OCI-LY1 (cell line): ENCODE measurements around the gene CADM3.

Source experiments
- H2AFZ ChIP-seq: fragments of 200-600 bp; sonication (generic), shearing (Covaris generic); 2 replicates; pipeline ENCODE4 v1.6.0; 2014; ENCODE audit warnings: antibody characterized with exemption, mild to moderate bottlenecking, low read length
- H3F3A ChIP-seq: fragments of 200-600 bp; sonication (generic), shearing (Covaris generic); 2 replicates; pipeline ENCODE4 v1.6.0; 2014; ENCODE audit warnings: mild to moderate bottlenecking, antibody characterized with exemption, low read length, moderate library complexity; ENCODE audit not compliant: insufficient read depth
- H3K27ac ChIP-seq: fragments of 200-600 bp; sonication (generic); 2 replicates; pipeline ENCODE4 v1.5.1; 2014; ENCODE audit warnings: low read length, mixed run types, mild to moderate bottlenecking, low read depth; ENCODE audit not compliant: poor library complexity, severe bottlenecking
- H3K27me3 ChIP-seq: fragments of 200-600 bp; sonication (generic); 2 replicates; pipeline ENCODE4 v1.6.0; 2014; ENCODE audit warnings: antibody characterized with exemption, mild to moderate bottlenecking, low read length, moderate library complexity; ENCODE audit not compliant: insufficient read depth
- H3K36me3 ChIP-seq: fragments of 200-600 bp; sonication (generic); 2 replicates; pipeline ENCODE4 v1.6.1; 2014; ENCODE audit warnings: mild to moderate bottlenecking, antibody characterized with exemption, low read length, moderate library complexity, mixed read lengths; ENCODE audit not compliant: insufficient read depth
- H3K4me1 ChIP-seq: fragments of 200-600 bp; sonication (generic); 2 replicates; pipeline ENCODE4 v1.5.1; 2014; ENCODE audit warnings: mild to moderate bottlenecking, low read length, moderate library complexity; ENCODE audit not compliant: insufficient read depth, severe bottlenecking
- H3K4me2 ChIP-seq: fragments of 200-600 bp; sonication (generic), shearing (Covaris generic); 2 replicates; pipeline ENCODE4 v1.6.1; 2014; ENCODE audit warnings: low read length
- H3K4me3 ChIP-seq: fragments of 200-600 bp; sonication (generic); 2 replicates; pipeline ENCODE4 v1.5.1; 2014; ENCODE audit warnings: low read length, low read depth, mild to moderate bottlenecking, mixed read lengths; ENCODE audit not compliant: poor library complexity, severe bottlenecking
- H3K79me2 ChIP-seq: fragments of 200-600 bp; shearing (Covaris generic); 2 replicates; pipeline ENCODE4 v1.6.1; 2016; ENCODE audit warnings: mixed run types, low read length, mixed read lengths; ENCODE audit not compliant: insufficient read depth
- H3K9ac ChIP-seq: fragments of 200-600 bp; sonication (generic), shearing (Covaris generic); 2 replicates; pipeline ENCODE4 v1.6.1; 2014; ENCODE audit warnings: mild to moderate bottlenecking, low read length, mixed read lengths
- H3K9me2 ChIP-seq: fragments of 200-600 bp; sonication (generic), shearing (Covaris generic); 2 replicates; pipeline ENCODE4 v1.6.1; 2014; ENCODE audit warnings: low read depth, mild to moderate bottlenecking, low read length, mixed read lengths
- H3K9me3 ChIP-seq: fragments of 200-600 bp; shearing (Covaris generic); 2 replicates; pipeline ENCODE4 v1.6.1; 2014; ENCODE audit warnings: low read length, mixed read lengths
- H4K20me1 ChIP-seq: fragments of 200-600 bp; sonication (generic), shearing (Covaris generic); 2 replicates; pipeline ENCODE4 v1.6.0; 2016; ENCODE audit warnings: mild to moderate bottlenecking, low read length; ENCODE audit not compliant: insufficient read depth
- EZH2 ChIP-seq: fragments of 200-600 bp; sonication (generic), shearing (Covaris generic); IDR thresholded peaks from 2 replicates; pipeline ENCODE4 v1.8.0; 2017; ENCODE audit warnings: borderline replicate concordance, mixed run types, mild to moderate bottlenecking, antibody characterized with exemption, low read length, moderate library complexity, mixed read lengths
- TF ChIP-seq, protein P1 (sequence below): fragments of 200-600 bp; sonication (generic), shearing (Covaris generic); IDR thresholded peaks from 2 replicates; pipeline ENCODE4 v1.5.1; 2017; ENCODE audit warnings: mild to moderate bottlenecking, antibody characterized with exemption, low read length, moderate library complexity, mixed read lengths

CADM3 gene

GRCh38 chr1:159229896-159230295, 58.5 kb downstream of the CADM3 start:
- H3K36me3 ChIP-seq: no peaks in the 10 kb centered on the region
- no peaks in the 10 kb centered on the region for H3K79me2 ChIP-seq
- no peaks in the 10 kb centered on the region for H3K4me1 ChIP-seq
- H3K9ac ChIP-seq: no peak overlapping the region
- no peaks in the 10 kb centered on the region for H3K9me3 ChIP-seq
- H3K4me3 ChIP-seq: no peak overlapping the region
- H3K9me2 ChIP-seq: no peaks in the 10 kb centered on the region
- no peak overlapping the region for H2AFZ ChIP-seq
- no peaks in the 10 kb centered on the region for H4K20me1 ChIP-seq
- no peak overlapping the region for H3K27ac ChIP-seq
- H3K4me2 ChIP-seq: no peak overlapping the region
- H3F3A ChIP-seq: no peaks in the 10 kb centered on the region
- TF ChIP-seq EZH2: no peak
- TF ChIP-seq, protein P1, sequence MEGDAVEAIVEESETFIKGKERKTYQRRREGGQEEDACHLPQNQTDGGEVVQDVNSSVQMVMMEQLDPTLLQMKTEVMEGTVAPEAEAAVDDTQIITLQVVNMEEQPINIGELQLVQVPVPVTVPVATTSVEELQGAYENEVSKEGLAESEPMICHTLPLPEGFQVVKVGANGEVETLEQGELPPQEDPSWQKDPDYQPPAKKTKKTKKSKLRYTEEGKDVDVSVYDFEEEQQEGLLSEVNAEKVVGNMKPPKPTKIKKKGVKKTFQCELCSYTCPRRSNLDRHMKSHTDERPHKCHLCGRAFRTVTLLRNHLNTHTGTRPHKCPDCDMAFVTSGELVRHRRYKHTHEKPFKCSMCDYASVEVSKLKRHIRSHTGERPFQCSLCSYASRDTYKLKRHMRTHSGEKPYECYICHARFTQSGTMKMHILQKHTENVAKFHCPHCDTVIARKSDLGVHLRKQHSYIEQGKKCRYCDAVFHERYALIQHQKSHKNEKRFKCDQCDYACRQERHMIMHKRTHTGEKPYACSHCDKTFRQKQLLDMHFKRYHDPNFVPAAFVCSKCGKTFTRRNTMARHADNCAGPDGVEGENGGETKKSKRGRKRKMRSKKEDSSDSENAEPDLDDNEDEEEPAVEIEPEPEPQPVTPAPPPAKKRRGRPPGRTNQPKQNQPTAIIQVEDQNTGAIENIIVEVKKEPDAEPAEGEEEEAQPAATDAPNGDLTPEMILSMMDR: no peak
- no peaks in the 10 kb centered on the region for H3K27me3 ChIP-seq

DNA sequence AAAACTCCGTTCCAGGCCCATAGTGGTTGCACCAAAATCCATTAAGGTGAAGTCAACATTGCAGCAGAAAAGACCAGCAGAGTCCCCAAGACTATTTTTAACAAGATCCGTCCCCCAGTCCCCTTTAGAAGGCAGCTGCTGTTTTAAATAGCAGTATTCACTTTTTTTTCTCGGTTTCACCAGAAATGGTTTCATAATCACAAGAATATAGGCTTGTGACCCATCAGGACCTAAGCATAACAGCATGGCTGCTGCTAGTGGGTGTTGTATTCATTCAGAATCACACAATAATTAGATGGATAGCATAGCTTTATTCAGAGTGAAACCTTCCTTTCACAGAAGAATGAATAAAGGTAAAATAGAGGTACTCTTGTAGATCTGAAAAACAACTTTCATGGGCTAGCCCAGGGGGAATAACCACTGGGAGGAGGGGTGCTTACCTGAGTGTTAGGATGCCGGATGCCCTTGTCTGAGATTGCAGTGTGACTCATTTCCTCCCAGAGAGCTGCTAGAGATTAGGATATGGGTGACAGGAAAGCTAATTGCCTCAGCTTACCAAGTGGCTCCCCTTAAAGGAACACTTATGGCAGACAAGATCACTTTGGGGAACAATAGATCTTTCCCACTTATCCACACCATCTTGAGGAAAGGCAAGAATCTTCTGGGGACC, 68.3 kb downstream of the CADM3 start:
- H3K36me3 ChIP-seq: no peaks in the 10 kb centered on the region
- H4K20me1 ChIP-seq: no peaks in the 10 kb centered on the region
- H3K9me2 ChIP-seq: no peaks in the 10 kb centered on the region
- peaks cover 2% of the 10 kb centered on the region; the same call in 1 of the 2 replicates for H3K9me3 ChIP-seq
- no peak overlapping the region for H3K27ac ChIP-seq
- H2AFZ ChIP-seq: no peak overlapping the region
- no peak for TF ChIP-seq EZH2
- H3F3A ChIP-seq: no peaks in the 10 kb centered on the region
- H3K4me1 ChIP-seq: no peaks in the 10 kb centered on the region
- H3K27me3 ChIP-seq: no peaks in the 10 kb centered on the region
- H3K9ac ChIP-seq: no peak overlapping the region
- no peak overlapping the region for H3K4me3 ChIP-seq
- H3K4me2 ChIP-seq: no peak overlapping the region
- H3K79me2 ChIP-seq: no peaks in the 10 kb centered on the region

GRCh38 chr1:159247266-159247665, 75.9 kb downstream of the CADM3 start:
- H4K20me1 ChIP-seq: no peaks in the 10 kb centered on the region
- no peak overlapping the region for H2AFZ ChIP-seq
- H3K79me2 ChIP-seq: no peaks in the 10 kb centered on the region
- TF ChIP-seq, protein P1: no peak
- no peak for TF ChIP-seq EZH2
- no peaks in the 10 kb centered on the region for H3K36me3 ChIP-seq
- H3K9me3 ChIP-seq: peaks cover 2% of the 10 kb centered on the region; the same call in 1 of the 2 replicates
- H3K4me3 ChIP-seq: no peak overlapping the region
- no peaks in the 10 kb centered on the region for H3K9me2 ChIP-seq
- no peak overlapping the region for H3K4me2 ChIP-seq
- H3K9ac ChIP-seq: no peak overlapping the region
- H3F3A ChIP-seq: no peaks in the 10 kb centered on the region
- no peaks in the 10 kb centered on the region for H3K4me1 ChIP-seq
- no peak overlapping the region for H3K27ac ChIP-seq
- H3K27me3 ChIP-seq: no peaks in the 10 kb centered on the region

- Histone ChIP-seq H4K20me1 (no peaks in the 10 kb centered on the region), H3K9me3 (no peaks in the 10 kb centered on the region), H3F3A (no peaks in the 10 kb centered on the region), H2AFZ (no peak overlapping the region), H3K4me1 (no peaks in the 10 kb centered on the region), H3K36me3 (no peaks in the 10 kb centered on the region), H3K9ac (no peak overlapping the region), H3K4me2 (no peak overlapping the region), H3K79me2 (no peaks in the 10 kb centered on the region), H3K9me2 (no peaks in the 10 kb centered on the region), H3K27ac (no peak overlapping the region), H3K4me3 (no peak overlapping the region), H3K27me3 (no peaks in the 10 kb centered on the region)
- TF ChIP-seq EZH2: no peak
- TF ChIP-seq, protein P1: no peak
These were observed 76.9 kb downstream of the CADM3 start for GRCh38 chr1:159248311-159248710.
